Esophagus squamous epithelium (tissue), 5 donors: ENCODE data around the gene CD2. TPM values are rescaled to one million over a fixed set of nuclear protein-coding genes. Genes with fewer than 3 reads are reported as not detected.

ENCODE experiments used
- DNase-seq: peaks from one replicate; lab custom pipeline; 2025; lab: John Stamatoyannopoulos, UW
- H3K27ac ChIP-seq, 4 donors: fragments of 200-600 bp; sonication (generic); one replicate each; pipeline ENCODE4 v1.5.1; 2016 to 2019; ENCODE audit warnings: mild to moderate bottlenecking in 1 of 4
- H3K27me3 ChIP-seq, 4 donors: fragments of 200-600 bp; sonication (generic); 1 replicate in 3 of 4; 2 replicates in 1 of 4; pipeline versions ENCODE4 v1.5.1 to v1.6.0; 2017 to 2021; ENCODE audit warnings: antibody characterized with exemption in 1 of 4
- H3K36me3 ChIP-seq, 3 donors: fragments of 200-600 bp; sonication (generic); one replicate each; pipeline ENCODE4 v1.5.1; 2016 to 2019
- H3K4me1 ChIP-seq, 3 donors: fragments of 200-600 bp; sonication (generic); one replicate each; pipeline ENCODE4 v1.5.1; 2017 to 2019
- H3K4me3 ChIP-seq, 4 donors: fragments of 200-600 bp; sonication (generic); 1 replicate in 3 of 4; 2 replicates in 1 of 4; pipeline ENCODE4 v1.5.1; 2016 to 2019; ENCODE audit warnings: mild to moderate bottlenecking in 2 of 4, moderate library complexity in 1 of 4
- H3K9me3 ChIP-seq, 3 donors: fragments of 200-600 bp; sonication (generic); one replicate each; pipeline ENCODE4 v1.5.1; 2016 to 2019
- CTCF ChIP-seq, 6 experiments: fragments of 450-650 bp in 4 of 6; fragments of 200-600 bp in 2 of 6; sonication (generic) in 2 of 6; IDR thresholded peaks; one replicate each; pipeline ENCODE4 v1.5.1; 2016 to 2019; ENCODE audit warnings: antibody characterized with exemption in 6 of 6, mild to moderate bottlenecking in 4 of 6, moderate library complexity in 4 of 6
- POLR2A ChIP-seq, 4 donors: fragments of 450-650 bp; IDR thresholded peaks; one replicate each; pipeline ENCODE4 v1.6.1; 2017; ENCODE audit warnings: antibody characterized with exemption in 4 of 4, mild to moderate bottlenecking in 4 of 4, moderate library complexity in 3 of 4
- WGBS, 2 donors: methylation state at CpG; one replicate each; pipeline ENCODE4 v1.1.5; 2018; 5-methylcytosine and 5-hydroxymethylcytosine counted together
- intact Hi-C: fragments of 100-400 bp; cut with DNase I; formaldehyde crosslinking; loops from one replicate; pipeline ENCODE4 v1.15.0; 2022
- total RNA-seq, 4 donors: library from RNA; depleted of rRNA; stranded (reverse); fragments of >200 nt; gene quantifications; one replicate each; pipeline ENCODE4 v1.1.0, GENCODE V29; 2016
- donor health status: DM: yes; HTN: yes; CAD: no.

Gene CD2
- total RNA-seq, 4 donors from 2014 or later: 2.1 to 14.7 (median 5.1) TPM

GRCh38 chr1:116717318-116717717 lies 36.9 kb upstream of the CD2 start:
- TF ChIP-seq CTCF (IDR thresholded peaks at IDR 0.05) (no peak), POLR2A (IDR thresholded peaks at IDR 0.05) (no peak)
- Histone ChIP-seq H3K4me3 (no peak overlapping the region), H3K4me1 (peaks cover 19 to 32% (median 21%) of the 10 kb centered on the region in 3 donors), H3K9me3 (no peaks in the 10 kb centered on the region), H3K27me3 (no peaks in the 10 kb centered on the region), H3K27ac (no peak overlapping the region), H3K36me3 (no peaks in the 10 kb centered on the region)
- DNase-seq: no peak
- 71 to 87% methylated on average over 3 of the region's 3 CpGs for WGBS, 2 donors
- intact Hi-C loops: no loop called here

- intact Hi-C loops: loop anchor here (10.0 kb wide), 1 partner anchor 146 kb away; the partner anchor contains the start of gene CD58
- TF ChIP-seq CTCF (IDR thresholded peaks at IDR 0.05) (peak in 3 of 6 experiments; percentile 6 to 45 (median 20)), POLR2A (IDR thresholded peaks at IDR 0.05) (no peak)
- 47 to 66% methylated on average over 4 of the region's 4 CpGs for WGBS, 2 donors
- Histone ChIP-seq H3K27ac (peak overlapping the region; percentile 42 to 90 (median 80)), H3K36me3 (no peaks in the 10 kb centered on the region), H3K4me1 (peaks cover 19 to 45% (median 30%) of the 10 kb centered on the region in 3 donors), H3K4me3 (no peak overlapping the region), H3K9me3 (no peaks in the 10 kb centered on the region), H3K27me3 (no peaks in the 10 kb centered on the region)
- no peak for DNase-seq
These were observed 33.7 kb upstream of the CD2 start for GRCh38 chr1:116720364-116721038.

DNA sequence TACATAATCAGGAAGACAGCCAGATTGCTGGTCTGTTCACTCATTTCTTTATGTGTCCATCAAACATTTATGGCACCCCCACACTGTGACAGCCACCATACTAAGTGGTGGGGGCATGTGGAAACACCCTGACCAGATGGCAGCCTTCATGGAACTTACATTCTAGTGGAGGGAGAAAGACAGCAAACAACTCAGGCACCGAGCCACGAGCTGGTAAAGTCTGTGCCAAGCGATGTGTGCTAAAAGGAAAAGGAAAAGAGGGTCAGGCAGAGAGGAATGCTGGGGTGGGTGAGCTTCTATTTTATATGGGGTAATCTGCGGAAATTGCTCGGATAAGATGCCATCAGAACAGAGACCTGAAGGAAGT lies 33.2 kb upstream of the CD2 start:
- 72 to 83% methylated on average over 5 of the region's 5 CpGs for WGBS, 2 donors
- DNase-seq: no peak
- Histone ChIP-seq H3K27ac (peak overlapping the region; percentile 42 to 90 (median 80)), H3K9me3 (no peaks in the 10 kb centered on the region), H3K36me3 (no peaks in the 10 kb centered on the region), H3K27me3 (no peaks in the 10 kb centered on the region), H3K4me3 (no peak overlapping the region), H3K4me1 (peaks cover 19 to 45% (median 30%) of the 10 kb centered on the region in 3 donors)
- no peak for TF ChIP-seq CTCF (IDR thresholded peaks at IDR 0.05)
- no peak for TF ChIP-seq POLR2A (IDR thresholded peaks at IDR 0.05)
- intact Hi-C loops: loop anchor here (10.0 kb wide), 1 partner anchor 146 kb away; the partner anchor contains the start of gene CD58

- intact Hi-C loops: loop anchor here (10.0 kb wide), 1 partner anchor 147 kb away; the partner anchor contains the start of gene CD58
- Histone ChIP-seq H3K4me3 (no peak overlapping the region), H3K4me1 (peaks cover 19 to 45% (median 30%) of the 10 kb centered on the region in 3 donors), H3K27ac (peak overlapping the region; percentile 74 to 90 (median 82)), H3K36me3 (no peaks in the 10 kb centered on the region), H3K9me3 (no peaks in the 10 kb centered on the region), H3K27me3 (no peaks in the 10 kb centered on the region)
- DNase-seq: no peak
- TF ChIP-seq POLR2A (IDR thresholded peaks at IDR 0.05) (no peak), CTCF (IDR thresholded peaks at IDR 0.05) (no peak)
- 63 to 83% methylated on average over 1 to 4 of the region's 4 CpGs for WGBS, 2 donors
These were observed 32.7 kb upstream of the CD2 start for GRCh38 chr1:116721451-116722007.
